Nephron (organoid): ENCODE results near the gene TMEM126A.
"Not testable (repeated sequence)": the region's sequence is repeated elsewhere in the genome, so short reads cannot be mapped to it uniquely, and the experiment has no call there.

Source experiments
- H3K27ac Mint-ChIP-seq, 3 experiments: 2 replicates each; pipeline ENCODE4 v1.8.0; 2020; ENCODE audit warnings: mixed read lengths in 3 of 3, mild to moderate bottlenecking in 2 of 3, moderate library complexity in 1 of 3
- H3K27me3 Mint-ChIP-seq: 2 replicates; pipeline ENCODE4 v1.8.0; 2021; ENCODE audit warnings: low read depth, mild to moderate bottlenecking, moderate library complexity, mixed read lengths
- H3K36me3 Mint-ChIP-seq: 2 replicates; pipeline ENCODE4 v1.8.0; 2020; ENCODE audit warnings: low read depth, mixed read lengths
- H3K4me1 Mint-ChIP-seq: 2 replicates; pipeline ENCODE4 v1.8.0; 2020; ENCODE audit warnings: mixed read lengths
- H3K4me3 Mint-ChIP-seq, 3 experiments: 2 replicates each; pipeline ENCODE4 v1.8.0; 2020; ENCODE audit warnings: mild to moderate bottlenecking in 3 of 3, mixed read lengths in 3 of 3, moderate library complexity in 2 of 3
- H3K9me3 Mint-ChIP-seq: 2 replicates; pipeline ENCODE4 v1.8.0; 2020; ENCODE audit warnings: mixed read lengths
- TF ChIP-seq, protein P1 (sequence below), 3 experiments: fragments of 200-600 bp; sonication (generic); IDR thresholded peaks; one replicate each; pipeline ENCODE4 v1.5.0; 2021; ENCODE audit warnings: antibody characterized with exemption in 3 of 3; ENCODE audit not compliant: unreplicated experiment in 3 of 3

TMEM126A gene

DNA sequence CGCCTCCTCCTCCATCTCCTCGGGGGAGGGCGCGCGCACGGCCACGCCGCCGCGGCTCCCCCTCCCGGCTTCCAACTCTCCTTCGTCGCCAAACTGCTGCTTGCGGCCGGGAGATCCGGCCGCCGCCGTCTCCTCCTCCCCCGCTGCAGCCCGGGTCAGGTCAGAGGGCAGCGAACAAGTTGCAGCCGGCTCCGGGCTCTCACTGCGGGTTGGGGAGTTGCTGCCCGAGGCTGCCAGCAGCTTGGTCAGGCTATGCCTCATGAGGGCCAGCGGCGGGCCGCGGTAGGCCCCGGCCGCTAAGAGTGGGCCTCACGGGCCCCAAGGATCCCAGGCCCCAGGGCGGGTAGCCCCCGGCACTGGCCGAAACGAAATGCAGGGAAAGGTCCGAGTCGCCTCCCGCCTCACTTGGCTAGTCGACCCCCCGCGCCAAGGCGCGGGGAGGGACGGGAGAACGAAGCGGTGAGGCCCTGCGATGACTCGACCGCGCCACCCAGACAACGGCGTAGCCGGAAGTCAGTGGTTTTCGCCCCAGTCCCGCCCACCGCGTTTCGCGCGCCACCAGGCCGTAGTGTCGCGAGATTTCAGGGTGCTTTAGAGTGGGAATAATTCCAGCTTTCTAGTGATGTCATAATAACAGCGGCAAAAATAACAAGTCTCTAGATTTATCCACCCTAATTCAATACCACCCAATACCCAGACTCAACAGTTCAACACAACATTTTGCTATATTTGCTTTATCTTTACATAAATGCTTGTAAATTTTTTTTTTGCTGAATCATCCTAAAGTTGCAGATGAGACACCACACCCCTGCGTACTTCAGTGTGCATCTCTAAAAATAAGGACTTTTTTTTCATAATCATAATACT is 17.1 kb downstream of the TMEM126A start, which contains the start of gene CREBZF:
Gene CREBZF, minus strand, starts transcription at position 515 of the 867 bp plus-strand sequence. Its CDS starts 254 bp downstream, at position 261.
- no peaks in the 10 kb centered on the region for H3K27me3 Mint-ChIP-seq
- peak within 1 kb of the TSS; percentile 95 to 100 (median 99) for H3K4me3 Mint-ChIP-seq
- H3K27ac Mint-ChIP-seq, result peak within 1 kb of the TSS; percentile 95 to 99 (median 98)
- H3K9me3 Mint-ChIP-seq, result no peaks in the 10 kb centered on the region
- TF ChIP-seq, protein P1, sequence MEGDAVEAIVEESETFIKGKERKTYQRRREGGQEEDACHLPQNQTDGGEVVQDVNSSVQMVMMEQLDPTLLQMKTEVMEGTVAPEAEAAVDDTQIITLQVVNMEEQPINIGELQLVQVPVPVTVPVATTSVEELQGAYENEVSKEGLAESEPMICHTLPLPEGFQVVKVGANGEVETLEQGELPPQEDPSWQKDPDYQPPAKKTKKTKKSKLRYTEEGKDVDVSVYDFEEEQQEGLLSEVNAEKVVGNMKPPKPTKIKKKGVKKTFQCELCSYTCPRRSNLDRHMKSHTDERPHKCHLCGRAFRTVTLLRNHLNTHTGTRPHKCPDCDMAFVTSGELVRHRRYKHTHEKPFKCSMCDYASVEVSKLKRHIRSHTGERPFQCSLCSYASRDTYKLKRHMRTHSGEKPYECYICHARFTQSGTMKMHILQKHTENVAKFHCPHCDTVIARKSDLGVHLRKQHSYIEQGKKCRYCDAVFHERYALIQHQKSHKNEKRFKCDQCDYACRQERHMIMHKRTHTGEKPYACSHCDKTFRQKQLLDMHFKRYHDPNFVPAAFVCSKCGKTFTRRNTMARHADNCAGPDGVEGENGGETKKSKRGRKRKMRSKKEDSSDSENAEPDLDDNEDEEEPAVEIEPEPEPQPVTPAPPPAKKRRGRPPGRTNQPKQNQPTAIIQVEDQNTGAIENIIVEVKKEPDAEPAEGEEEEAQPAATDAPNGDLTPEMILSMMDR (IDR thresholded peaks at IDR 0.05; ENCODE audit: unreplicated experiment in 3 of 3), result no peak
- H3K36me3 Mint-ChIP-seq, result peaks cover 33% of the 10 kb centered on the region
- peaks cover 33% of the 10 kb centered on the region for H3K4me1 Mint-ChIP-seq

DNA sequence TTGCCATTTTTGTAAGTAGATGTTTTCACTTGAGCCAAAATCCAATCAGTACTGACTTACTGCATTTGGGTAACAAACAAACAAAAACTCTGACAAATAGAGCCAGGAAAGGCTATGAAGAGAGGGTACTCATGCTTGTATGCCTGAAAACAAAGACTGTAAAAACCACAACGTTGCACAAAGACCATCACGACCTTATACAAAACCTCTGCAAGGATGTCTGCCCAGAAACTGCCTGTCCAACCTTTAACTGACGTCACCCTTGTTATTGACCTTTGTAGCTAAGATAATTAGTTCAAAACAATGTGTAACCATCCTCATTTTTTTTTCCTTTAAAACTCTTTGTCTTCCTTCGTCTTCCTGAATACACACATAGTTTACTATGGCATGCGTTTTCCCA is 18.0 kb downstream of the TMEM126A start:
- Mint-ChIP-seq H3K27me3 (no peaks in the 10 kb centered on the region), H3K36me3 (peaks cover 25% of the 10 kb centered on the region), H3K9me3 (no peaks in the 10 kb centered on the region), H3K4me3 (peak overlapping the region; percentile 95 to 100 (median 99)), H3K27ac (peak overlapping the region; percentile 95 to 99 (median 98)), H3K4me1 (peaks cover 24% of the 10 kb centered on the region)
- TF ChIP-seq, protein P1 (IDR thresholded peaks at IDR 0.05; ENCODE audit: unreplicated experiment in 3 of 3), result no peak

- Mint-ChIP-seq H3K27me3 (no peaks in the 10 kb centered on the region), H3K4me3 (peak overlapping the region in 1 of 3 experiments; percentile 26), H3K27ac (no peak overlapping the region), H3K9me3 (no peaks in the 10 kb centered on the region), H3K4me1 (peaks cover 15% of the 10 kb centered on the region), H3K36me3 (peaks cover 16% of the 10 kb centered on the region)
- TF ChIP-seq, protein P1 (IDR thresholded peaks at IDR 0.05; ENCODE audit: unreplicated experiment in 3 of 3), result no peak
These were observed 18.9 kb downstream of the TMEM126A start for GRCh38 chr11:85666687-85667086.

DNA sequence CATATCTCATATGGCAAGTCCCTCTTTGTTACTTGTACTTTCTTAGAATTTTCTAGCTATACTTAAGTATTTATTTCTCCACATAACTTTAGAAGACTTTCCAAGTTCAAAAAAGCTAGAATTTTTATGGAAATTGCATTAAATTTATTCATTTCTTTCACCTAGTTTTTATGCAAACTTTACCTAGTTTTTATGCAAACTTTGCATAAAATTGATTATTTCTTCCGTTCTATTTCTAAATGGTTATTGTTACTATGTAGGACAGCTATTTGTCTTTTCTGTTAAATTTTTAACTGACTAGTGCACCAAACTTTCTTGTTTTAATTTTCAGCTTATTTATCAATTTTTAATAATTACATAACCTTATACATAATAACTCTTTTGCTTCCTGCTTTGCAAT is 20.4 kb downstream of the TMEM126A start:
- Mint-ChIP-seq H3K27ac (no peak overlapping the region), H3K4me1 (peaks cover 10% of the 10 kb centered on the region), H3K27me3 (no peaks in the 10 kb centered on the region), H3K4me3 (peak overlapping the region in 2 of 3 experiments; percentile 34 to 47), H3K9me3 (peaks cover 4% of the 10 kb centered on the region), H3K36me3 (peaks cover 11% of the 10 kb centered on the region)
- TF ChIP-seq, protein P1 (IDR thresholded peaks at IDR 0.05; ENCODE audit: unreplicated experiment in 3 of 3), result no peak

GRCh38 chr11:85670949-85671663 is 23.3 kb downstream of the TMEM126A start:
- H3K4me1 Mint-ChIP-seq, H3K27ac Mint-ChIP-seq, H3K27me3 Mint-ChIP-seq, H3K4me3 Mint-ChIP-seq, H3K36me3 Mint-ChIP-seq: not testable (repeated sequence)
- H3K9me3 Mint-ChIP-seq, result peaks cover 12% of the 10 kb centered on the region

DNA sequence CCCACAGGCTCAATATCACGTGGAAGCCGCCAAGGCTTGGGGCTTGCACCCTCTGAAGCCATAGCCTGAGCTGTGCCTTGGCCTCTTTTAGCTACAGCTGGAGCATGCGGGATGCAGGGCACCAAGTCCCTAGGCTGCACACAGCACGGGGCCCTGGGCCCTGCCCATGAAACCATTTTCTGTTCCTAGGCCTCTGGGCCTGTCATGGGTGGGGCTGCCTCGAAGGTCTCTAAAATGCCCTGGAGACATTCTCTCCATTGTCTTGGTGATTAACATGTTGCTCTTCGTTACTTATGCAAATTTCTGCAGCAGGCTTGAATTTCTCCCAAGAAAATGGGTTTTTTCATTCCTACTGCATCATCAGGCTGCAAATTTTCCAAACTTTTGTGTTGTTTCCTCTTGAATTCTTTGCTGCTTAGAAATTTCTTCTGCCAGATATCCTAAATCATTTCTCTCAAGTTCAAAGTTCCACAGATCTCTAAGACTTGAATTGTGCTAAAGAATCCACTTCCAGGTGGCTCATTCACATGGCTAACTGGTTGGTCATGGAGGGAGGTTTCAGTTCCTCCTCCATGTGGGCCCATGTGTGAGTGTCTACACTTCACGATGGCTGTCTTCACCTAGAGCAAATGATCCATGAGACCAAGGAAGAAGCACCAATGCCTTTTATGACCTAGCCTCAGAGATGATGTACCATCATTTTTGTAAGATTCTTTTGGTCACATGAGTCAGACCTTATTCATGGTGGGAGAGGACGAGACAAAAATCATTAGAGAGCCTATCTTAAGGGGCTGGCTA is 24.5 kb downstream of the TMEM126A start:
- TF ChIP-seq, protein P1 (IDR thresholded peaks at IDR 0.05; ENCODE audit: unreplicated experiment in 3 of 3), result no peak
- Mint-ChIP-seq H3K9me3 (peaks cover 12% of the 10 kb centered on the region), H3K4me3 (no peak overlapping the region), H3K27me3 (no peaks in the 10 kb centered on the region), H3K36me3 (no peaks in the 10 kb centered on the region), H3K27ac (no peak overlapping the region), H3K4me1 (no peaks in the 10 kb centered on the region)
